ENCODE measurements around the gene BID.

The BID gene

DNA sequence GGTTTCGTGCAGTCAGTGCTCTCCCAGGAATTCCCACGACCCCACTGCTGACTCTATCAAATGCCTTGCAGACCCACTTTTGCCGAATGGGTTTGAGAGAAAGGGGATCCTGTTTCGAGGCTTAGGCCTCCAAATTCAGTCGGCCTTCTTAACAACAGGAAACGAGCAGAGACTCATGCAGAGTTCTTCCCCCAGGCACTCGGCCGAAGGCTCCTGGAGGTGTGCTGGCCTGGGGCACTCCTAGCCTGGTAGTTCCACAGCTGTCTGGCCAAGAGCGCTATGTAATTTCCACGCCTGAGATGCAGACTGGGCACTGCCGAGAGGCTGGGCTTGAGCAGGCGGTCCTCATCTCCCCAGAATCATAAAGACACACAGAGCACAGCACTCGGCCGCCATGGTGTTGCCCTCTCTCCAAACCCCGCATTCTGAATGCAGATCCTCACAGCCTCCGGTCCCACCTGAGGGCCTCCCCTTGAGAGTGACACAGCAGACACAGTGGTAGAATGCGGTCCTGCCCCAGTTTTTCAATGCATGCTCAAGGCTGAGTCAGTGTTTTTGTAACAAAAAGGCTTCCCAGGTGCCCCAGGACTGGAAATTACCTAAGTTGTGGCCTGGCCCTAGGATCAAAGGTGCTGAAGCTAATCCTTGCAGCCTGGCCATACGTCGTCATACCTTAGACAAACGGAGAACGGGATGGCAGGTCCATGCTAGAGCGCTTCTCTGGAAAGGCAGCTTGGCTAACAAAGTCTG, 30.2 kb upstream of the BID start:
- H3K27ac ChIP-seq = no peak overlapping the region
- DNase-seq (ENCODE audit: low read depth, low spot score) = no peak

DNA sequence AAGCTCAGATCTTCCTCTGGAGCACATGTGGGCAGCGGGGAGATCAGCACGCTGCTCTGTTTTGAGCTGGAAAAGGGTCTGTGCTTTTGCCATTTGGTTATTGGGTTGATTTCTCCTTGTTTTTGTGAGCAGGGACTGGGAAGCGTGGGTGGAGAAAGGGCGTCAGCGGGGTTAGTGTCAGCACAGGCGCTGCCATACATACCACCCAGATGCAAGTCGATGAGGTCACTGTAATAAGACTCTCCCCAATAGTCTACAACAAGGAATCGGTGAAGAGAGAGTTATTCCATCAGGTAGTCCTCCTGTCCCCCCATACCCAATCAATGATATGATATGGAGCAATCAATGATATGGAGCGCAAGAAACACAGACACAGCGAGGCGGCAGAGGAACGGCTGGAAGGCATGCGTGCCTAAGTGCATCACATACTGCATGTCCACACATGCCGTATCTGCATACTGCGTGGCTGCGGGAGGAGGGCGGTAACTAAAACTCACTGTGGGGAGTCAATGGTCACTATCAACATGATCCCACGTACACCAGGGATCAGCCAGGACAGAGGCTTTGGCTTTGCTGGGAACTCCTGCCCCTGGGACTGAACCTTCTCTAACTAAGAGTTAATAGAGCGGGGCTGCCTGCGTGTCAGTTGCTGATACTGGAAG, 29.5 kb upstream of the BID start:
- H3K27ac ChIP-seq = no peak overlapping the region
- DNase-seq (ENCODE audit: low read depth, low spot score) = no peak

DNA sequence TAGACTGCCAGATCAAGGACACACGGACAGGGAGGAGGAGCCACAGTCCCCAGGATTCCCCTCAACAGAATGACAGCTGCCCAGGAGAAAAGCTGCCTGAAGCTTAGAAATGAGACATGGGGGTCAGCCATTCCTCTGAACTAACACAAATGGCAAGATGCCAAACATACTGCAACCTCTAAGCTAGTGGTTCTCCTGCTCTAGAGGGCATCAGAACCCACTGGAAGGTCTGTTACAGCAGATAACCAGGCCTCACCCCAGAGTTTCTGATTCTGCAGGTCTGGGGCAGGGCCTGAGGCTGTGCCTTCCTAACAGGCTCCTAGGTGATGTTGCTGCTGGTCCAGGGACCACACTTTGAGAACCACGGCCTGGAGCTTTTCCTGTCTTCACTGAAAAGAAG, 28.6 kb upstream of the BID start:
- DNase-seq (ENCODE audit: low read depth, low spot score) = no peak
- no peak overlapping the region for H3K27ac ChIP-seq

DNA sequence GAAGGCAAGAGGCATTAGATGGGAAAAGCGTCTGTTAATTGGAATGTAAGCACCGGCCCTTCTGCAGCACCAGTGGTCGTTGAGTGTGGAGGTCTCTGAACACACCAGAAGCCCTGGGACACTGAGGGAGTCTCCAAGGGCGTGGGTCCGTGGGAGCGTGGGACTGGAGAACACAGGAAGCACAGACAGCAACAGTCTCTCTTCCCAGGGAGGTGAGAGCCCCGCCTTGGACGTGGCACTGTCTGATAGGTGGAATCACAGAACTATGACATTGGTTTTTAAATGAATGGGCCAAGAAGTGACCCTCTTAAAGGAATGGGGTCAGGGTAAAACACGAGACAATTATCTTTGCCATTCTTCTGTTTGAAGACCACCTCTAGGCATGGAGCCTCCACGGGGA, 28.1 kb upstream of the BID start:
- H3K27ac ChIP-seq = no peak overlapping the region
- DNase-seq (ENCODE audit: low read depth, low spot score) = no peak

DNA sequence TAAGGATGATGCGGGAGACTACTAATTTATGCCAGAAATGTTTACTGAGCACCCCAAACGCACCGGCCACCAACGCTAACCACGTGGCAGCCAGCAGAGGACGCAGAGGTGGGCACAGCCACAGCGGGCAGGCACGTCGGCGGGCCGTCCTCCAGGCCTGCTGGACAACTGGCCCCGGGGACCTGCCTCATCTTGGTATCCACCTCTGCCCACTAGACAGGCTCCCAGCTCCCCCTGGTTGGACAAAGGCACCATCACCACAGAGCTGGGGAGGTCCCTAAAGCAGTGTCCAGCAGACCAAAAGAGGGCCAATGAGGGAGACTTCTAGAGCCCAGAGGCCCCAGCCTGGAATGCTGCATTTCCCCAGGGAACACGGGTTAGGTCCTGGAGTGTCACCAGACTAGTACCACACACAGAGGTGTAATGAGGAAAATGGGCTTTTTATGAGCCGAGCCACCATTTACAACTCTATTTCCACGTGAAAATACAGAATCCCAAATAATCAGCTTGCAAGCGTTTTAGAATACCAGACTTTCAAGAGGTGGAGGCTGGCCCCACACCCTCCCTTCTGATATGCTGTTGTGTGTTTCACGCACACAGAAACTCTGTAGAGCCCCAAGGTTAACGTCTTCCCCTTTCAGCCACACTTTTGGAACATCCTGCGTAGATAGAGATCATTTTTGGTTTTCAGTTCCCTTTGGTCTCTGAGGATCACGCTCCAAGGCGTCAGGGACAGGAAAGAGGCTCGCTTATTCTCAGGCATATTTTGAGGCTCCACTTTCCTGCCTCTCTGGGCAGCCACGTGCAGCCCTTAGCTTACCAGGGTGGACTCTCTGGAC, 23.7 kb upstream of the BID start:
- H3K27ac ChIP-seq = no peak overlapping the region
- no peak for DNase-seq (ENCODE audit: low read depth, low spot score)

DNA sequence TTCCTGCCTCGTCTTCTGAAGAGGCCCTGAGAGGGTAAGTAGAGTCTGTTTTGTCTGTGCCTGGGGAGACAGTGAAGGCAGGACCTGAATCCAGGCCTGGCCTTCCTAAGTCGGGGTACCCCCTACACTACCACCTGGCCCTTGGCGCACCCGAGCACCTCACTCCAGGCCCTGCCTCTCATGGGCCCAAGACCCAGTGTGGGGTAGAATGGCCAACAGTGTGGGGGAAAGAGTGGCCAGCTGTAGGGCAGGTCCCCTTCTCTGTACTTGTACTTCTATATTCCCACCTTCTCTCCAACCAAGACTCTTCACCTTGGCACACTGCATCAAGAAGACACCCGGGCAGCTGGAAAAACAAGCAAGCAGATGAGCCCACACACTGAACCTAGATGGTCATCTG, 22.4 kb upstream of the BID start:
- H3K27ac ChIP-seq = no peak overlapping the region
- no peak for DNase-seq (ENCODE audit: low read depth, low spot score)

DNA sequence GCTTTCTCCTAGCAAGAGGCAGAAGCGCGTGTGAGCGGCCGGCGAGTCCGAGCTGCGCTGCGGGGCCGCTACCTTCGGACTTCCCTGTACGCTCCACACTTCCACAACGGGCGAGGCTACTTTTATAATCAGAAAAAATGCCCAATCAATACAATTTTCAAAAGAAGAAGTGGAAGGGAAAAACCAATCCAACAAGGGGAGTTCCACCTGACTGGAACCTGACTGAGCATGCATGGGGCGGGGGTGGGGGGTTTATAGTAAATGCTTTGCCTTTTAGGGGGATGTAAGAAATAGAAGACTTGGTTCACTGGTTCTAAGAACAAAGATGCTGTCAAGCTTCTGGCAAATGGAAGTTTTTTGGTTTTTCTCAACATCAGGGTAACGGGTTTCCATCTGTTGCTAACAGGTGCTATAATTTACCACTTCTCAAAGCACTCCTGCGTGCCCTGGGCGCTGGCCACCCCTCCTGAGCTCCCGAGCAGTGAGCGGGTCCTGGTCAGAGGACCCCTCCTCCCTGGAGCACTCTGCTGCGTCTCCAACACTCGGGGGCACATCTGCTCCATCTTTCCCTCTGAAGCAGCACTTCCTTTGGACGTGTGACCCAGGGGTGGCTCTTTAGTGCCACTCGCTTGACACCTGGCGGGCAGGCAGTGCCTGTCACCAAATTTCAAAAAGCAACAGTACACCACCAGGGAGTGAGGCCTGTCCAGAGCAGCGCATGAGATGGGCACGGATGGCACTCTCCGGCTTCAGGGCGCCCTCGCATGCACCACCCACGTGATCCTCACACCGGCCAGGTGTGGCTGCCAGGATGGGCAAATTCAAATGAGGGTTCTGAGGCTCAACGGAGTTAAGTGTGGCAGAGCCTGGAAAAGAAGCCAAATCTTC, 21.6 kb upstream of the BID start:
- DNase-seq (ENCODE audit: low read depth, low spot score) = no peak
- no peak overlapping the region for H3K27ac ChIP-seq

DNA sequence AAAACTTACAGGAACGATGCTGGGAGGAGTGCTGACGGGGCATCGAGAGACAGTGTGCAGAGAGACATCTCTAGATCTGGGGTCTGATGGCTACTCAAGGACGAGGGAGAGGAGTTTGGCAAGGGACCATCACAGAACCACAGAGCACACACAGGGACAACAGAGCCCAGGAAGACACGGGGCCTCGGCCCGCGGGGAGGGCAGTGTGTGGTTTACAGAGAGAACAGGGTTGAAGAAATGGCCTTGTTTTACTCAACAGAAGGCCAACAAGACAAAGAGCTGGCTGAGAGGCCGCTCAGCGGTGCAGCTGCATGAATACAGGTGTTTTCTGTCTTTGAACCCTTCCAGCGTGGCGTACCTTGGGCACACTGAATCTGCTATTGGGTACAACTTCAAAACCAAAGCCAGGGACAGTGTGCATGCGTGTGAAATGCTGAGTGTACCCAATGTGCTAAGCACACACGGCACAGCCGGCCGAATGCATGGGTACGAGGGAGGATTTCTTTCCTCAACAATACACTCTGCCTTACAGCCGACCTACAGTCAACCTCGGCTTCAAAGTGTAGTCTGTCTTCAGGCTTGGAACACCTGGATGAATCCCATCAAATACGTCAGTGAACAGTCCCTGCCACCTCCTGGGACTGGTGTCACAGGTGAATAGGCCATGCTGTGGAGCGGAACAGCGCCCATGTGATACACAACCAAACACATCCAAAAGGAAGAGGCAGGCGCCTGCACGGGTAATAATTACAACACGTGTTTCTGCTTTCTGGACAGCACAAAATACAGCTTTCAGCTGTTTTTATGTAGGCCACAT, 20.7 kb upstream of the BID start:
- H3K27ac ChIP-seq = no peak overlapping the region
- DNase-seq (ENCODE audit: low read depth, low spot score) = no peak

DNA sequence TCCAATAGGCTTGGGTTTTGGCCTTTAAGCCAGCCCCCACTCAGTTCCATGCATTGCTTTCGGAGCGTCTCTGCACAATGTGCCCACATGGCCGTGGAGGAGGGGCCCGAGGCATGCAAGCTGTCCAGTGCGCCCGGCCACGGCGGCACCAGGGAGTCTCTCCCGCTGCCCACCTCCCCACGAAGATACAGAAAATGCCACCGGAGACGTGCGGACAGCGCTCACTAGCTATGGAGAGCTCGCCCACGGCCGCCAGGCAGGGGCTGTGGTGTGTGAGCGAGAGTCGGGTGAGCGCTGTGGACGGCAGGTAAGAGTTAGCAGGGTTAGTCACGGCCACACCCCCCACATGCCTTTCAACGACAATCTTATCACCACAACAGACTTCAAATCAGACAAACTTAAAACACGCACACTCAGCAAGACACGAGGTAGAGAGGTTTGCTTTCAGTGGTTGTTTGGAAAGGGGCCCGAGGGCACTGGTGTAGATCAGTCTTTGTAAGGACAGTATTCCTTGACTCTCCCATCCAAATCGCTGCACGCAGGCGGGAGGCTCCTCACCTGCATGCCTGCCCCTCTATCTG, 18.7 kb upstream of the BID start:
- H3K27ac ChIP-seq = no peak overlapping the region
- DNase-seq (ENCODE audit: low read depth, low spot score) = no peak

DNA sequence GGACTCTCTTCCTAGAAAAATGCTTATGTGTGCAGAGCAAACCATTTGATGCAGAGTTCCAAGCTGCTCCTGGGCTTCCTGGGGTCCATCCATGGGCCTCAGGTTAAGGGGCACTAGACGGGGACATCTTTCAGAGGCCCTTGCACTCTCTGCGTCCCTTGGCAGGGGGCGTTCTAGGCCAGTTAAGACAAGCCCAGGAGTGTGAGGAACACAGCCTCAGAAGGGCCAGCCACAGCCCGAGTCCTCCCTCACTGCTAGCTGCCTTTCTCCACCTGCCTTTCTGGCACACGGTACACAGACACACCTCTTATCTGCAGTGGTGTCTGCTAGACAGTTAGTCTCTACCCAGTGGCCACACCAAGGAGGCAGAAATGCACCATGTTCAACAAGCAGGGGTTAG, 18.0 kb upstream of the BID start:
- no peak for DNase-seq (ENCODE audit: low read depth, low spot score)
- no peak overlapping the region for H3K27ac ChIP-seq

DNA sequence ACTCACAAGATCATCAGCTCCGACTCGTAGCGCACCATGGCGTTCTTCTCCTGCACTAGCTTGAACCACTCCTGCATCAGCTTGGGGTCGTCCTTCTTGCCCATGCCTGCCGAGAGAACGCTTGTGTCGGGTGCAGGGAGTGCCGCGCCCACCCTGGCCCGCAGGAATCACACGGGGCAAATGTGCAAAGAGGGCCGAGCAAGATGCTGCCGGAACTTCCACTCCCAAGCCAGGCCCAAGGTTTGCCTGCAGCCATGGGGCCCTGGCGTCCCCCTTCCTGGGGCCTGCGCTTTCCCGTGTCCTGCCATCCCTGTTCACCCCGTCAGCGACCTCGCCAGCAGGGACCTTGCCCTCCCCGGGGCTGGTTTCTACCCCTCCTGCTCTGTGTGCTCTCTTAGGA, 16.9 kb upstream of the BID start:
- DNase-seq (ENCODE audit: low read depth, low spot score) = no peak

DNA sequence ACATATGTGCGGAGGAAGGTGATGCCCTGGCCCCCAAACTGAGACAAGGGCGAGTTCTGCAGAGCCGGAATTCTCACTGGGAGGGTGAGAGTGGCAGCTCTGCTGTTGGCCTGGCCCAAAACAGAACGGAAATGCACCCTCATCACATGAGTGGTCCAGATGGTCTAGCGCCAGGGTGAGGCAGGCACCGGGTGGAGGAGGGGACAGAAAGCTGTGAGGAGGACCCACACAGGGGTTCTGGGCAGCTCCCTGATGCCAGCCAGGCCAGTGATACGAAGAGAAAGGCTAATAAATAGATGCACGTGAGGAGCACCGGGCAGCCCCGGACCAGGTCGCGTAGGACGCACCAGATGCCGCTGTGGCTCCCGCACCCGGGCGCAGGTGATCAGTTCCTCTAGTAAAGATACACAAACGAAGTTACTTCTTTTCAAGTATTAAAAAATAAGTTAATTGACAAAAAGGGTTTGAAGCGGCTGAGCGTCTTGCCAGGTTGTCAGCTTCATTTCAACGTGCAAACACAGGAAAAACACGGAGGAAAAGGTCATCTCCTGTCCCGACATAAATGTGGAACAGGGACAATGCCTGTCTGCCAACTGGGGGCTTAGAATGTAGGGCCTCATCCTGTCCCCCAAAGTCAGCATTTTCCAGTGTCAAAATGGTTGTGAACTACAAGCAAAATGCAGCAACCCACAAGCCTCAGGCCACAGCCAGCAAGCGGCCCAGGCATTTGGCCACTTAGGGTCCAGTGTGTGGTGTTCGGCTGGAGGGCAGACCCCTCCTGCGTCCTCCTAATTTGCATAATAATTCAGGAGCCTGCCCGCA, 15.3 kb upstream of the BID start:
- DNase-seq (ENCODE audit: low read depth, low spot score) = no peak
- H3K27ac ChIP-seq = no peak overlapping the region

More for the DNA sequence above, 16.9 kb upstream of the BID start:
- H3K27ac ChIP-seq = no peak overlapping the region

DNA sequence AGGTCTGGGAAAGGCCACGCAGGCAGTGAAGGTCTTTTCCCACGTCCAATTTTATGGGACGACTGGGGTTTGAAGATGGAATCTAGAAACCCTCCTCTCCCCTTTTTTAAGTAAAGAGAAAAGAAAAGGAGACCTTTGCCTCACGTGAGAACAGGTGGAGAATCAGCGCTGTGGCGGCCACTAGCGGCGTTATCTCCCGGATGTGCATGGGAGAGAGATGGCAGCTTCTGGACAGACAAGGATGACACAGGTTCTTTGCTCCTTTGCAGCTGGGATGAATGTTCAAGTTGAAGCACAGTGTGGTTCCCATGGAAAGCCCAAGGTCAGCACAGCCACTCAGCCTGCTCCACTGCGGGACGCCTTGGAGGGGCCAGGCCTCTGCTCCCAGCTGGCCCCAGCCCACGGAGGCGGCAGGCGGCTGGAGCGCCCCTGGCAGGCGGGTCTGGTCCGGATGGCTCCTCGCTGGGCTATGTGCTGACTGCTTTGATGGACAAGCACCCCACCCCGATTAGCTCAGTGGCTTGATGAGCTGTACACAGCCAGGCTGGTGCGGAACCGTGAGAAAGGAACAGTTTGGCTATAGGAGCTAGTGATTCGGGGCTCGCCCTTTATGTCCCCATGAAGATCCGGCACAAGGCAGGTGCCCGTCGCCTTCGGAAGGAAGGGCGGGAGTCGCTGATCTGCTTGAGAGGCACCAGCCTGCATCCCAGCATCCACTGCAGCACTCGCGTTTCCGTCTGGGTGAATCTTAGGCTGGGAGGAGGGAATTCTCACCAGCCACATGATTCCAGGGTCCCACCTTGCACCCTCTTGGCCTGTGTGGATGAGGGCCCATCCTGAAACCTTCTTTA, 14.5 kb upstream of the BID start:
- no peak for DNase-seq (ENCODE audit: low read depth, low spot score)
- no peak overlapping the region for H3K27ac ChIP-seq

DNA sequence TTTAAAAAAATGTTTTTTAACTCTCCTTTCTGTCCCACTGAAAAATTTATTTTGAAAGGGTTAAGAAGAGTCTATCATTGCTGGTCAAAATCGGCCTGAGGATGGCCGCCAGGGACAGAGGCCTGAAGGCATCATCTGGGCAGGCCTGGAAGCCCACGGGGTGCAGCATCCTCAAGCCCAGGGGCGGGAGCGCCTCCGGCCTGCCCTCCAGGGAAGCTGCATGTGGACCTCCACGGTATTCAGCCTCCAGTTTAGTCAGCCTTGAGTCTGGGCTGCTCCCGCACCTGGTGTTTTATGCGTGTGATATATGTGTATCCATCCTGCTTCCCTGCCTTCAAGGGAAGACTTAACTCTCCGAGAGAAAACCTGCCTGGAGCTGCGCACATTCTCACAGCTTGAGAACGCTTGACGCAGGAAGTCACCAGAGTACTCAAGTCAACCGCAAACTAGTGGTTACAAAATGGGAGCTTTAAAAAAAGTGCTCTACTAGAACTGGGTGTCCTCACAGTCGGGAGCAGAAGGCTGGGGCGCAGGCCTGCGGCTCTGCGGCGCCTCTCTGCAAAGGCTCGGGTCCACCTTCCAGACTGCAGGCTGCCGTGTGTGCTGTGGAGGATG, 13.6 kb upstream of the BID start:
- H3K27ac ChIP-seq = no peak overlapping the region
- no peak for DNase-seq (ENCODE audit: low read depth, low spot score)

DNA sequence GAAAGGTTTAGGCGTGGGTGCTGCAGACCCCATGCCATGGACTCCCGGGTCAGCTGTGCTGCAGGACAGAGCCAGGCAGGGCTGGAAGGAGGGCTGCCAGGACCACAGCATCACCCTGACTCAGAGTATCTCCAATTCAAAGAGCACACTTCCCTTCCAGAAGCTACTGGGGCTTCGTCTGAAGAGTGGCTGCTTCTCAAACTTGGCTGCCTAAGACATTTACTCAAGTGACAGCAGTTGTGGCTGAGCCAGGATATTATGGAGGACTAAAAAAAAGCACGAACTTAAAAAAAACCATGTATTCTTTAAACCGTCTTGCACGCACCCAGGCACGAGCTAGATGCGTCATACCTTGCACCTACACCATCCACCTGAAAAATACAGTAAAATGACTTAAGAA, 13.0 kb upstream of the BID start:
- no peak for DNase-seq (ENCODE audit: low read depth, low spot score)
- no peak overlapping the region for H3K27ac ChIP-seq

DNA sequence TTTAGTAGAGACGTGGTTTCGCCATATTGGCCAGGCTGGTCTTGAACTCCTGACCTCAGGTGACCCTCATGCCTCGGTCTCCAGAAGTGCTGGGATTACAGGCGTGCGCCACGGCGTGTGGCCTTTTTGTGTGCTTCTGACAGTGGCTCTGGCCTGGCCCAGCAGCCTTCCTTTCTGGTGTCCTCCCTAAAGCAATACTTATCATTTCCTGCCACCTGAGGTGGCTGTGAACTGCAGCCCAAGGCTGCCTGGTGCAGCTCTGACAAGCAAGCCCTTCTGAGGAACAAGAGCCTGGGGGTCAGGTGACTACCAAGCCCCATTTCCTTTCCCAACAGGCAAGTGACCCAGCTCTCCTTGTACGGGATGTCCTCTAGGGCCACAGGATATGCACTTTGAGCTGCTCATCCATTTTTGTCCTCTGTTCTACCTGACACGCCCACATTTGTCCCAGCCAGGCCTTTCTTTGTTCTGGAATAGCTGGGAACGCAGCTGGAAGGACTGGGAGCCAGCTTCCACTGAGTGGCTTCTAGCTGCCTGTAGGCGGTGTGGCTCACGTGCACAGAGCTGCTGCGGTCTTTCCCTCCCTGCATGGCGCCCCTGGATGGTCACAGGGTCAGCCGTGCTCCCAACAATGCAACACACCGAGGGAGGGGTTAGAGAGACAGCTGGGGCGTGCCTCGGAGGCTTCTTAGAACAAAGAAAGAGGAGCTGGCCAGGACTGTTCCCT, 12.3 kb upstream of the BID start:
- no peak for DNase-seq (ENCODE audit: low read depth, low spot score)
- peak overlapping the region; percentile 16 for H3K27ac ChIP-seq

Measured in epithelial cell of prostate (primary cell).